Stomach (tissue), 8 donors: ENCODE results near the gene MYNN. TPM values are rescaled to one million over a fixed set of nuclear protein-coding genes. Genes with fewer than 3 reads are reported as not detected.

ENCODE experiments used
- polyA plus RNA-seq, 3 donors: library from polyadenylated mRNA; stranded (reverse); fragments of 200-250 nt; gene quantifications; one replicate each; pipeline ENCODE4 v1.2.3, GENCODE V29; 2013
- total RNA-seq, 5 donors: library from RNA; depleted of rRNA; stranded (reverse); fragments of >200 nt; gene quantifications; one replicate each; pipeline versions ENCODE4 v1.1.0 to v1.2.3, GENCODE V29; 2014 to 2016
- donor health status: healthy with polysubstance abuse.
- donor health status: Bipolar disorder and iron deficiency.
- donor health status: healthy.

Gene MYNN
- total and polyA plus RNA-seq, 8 donors: 6.8 to 136 (median 13.1) TPM

Other genes with a start within 250 kb of the MYNN start
- gene MECOM, start 109.7 kb upstream of the MYNN start, total RNA-seq: 100 to 1,000 TPM in 4 of 5 donors, 10 to 100 TPM in 1; 35.3 to 379 (median 246) TPM
- gene MECOM, start 109.7 kb upstream of the MYNN start, polyA plus RNA-seq: 10 to 100 TPM; 28.6 to 45.9 (median 39.1) TPM
- gene TERC, start 8.3 kb upstream of the MYNN start, total RNA-seq: 100 to 1,000 TPM; 107 to 717 (median 249) TPM
- gene TERC, start 8.3 kb upstream of the MYNN start, polyA plus RNA-seq: not detected
- 1 to 10 TPM in 2 of 5 donors, under 1 TPM in 1, not detected in 2; 0.45 to 2.2 (median 1.4) TPM for gene ACTRT3, start 3.8 kb upstream of the MYNN start, total RNA-seq
- 1 to 10 TPM in 2 of 3 donors, under 1 TPM in 1; 0.76 to 1.6 (median 1.1) TPM for gene ACTRT3, start 3.8 kb upstream of the MYNN start, polyA plus RNA-seq
- gene LRRIQ4, start 39.5 kb downstream of the MYNN start, total RNA-seq: 1 to 10 TPM in 1 of 5 donors, not detected in 4; 4.6 TPM
- gene LRRIQ4, start 39.5 kb downstream of the MYNN start, polyA plus RNA-seq: not detected
- 1 to 10 TPM in 1 of 5 donors, under 1 TPM in 1, not detected in 3; 0.43 to 4.2 TPM for gene LRRC34, start 39.5 kb downstream of the MYNN start, total RNA-seq
- 1 to 10 TPM in 2 of 3 donors, under 1 TPM in 1; 0.88 to 2.1 (median 1.7) TPM for gene LRRC34, start 39.5 kb downstream of the MYNN start, polyA plus RNA-seq
- 10 to 100 TPM in 3 of 5 donors, 1 to 10 TPM in 2; 1.8 to 35.3 (median 15.2) TPM for gene LRRC31, start 96.5 kb downstream of the MYNN start, total RNA-seq
- 10 to 100 TPM in 1 of 3 donors, 1 to 10 TPM in 2; 2.6 to 14.2 (median 4.0) TPM for gene LRRC31, start 96.5 kb downstream of the MYNN start, polyA plus RNA-seq
- gene SAMD7, start 138.2 kb downstream of the MYNN start, total RNA-seq: not detected
- not detected for gene SAMD7, start 138.2 kb downstream of the MYNN start, polyA plus RNA-seq
- gene SEC62, start 193.4 kb downstream of the MYNN start, total RNA-seq: 10 to 100 TPM; 12.1 to 79.9 (median 45.5) TPM
- gene SEC62, start 193.4 kb downstream of the MYNN start, polyA plus RNA-seq: 100 to 1,000 TPM in 1 of 3 donors, 10 to 100 TPM in 2; 38.1 to 239 (median 80.2) TPM